Stimulated activated CD8-positive, alpha-beta memory T cell treated with anti-CD3 and anti-CD28 coated beads, Interleukin-4, amount 100 ng/mL, for 48 hours (primary cell): ENCODE results near the gene NXPH1.
A peak's percentile ranks its signal among the peaks of the same experiment; 100 is the strongest.
"Not testable (repeated sequence)": the region's sequence is repeated elsewhere in the genome, so short reads cannot be mapped to it uniquely, and the experiment has no call there.

Experiments
- DNase-seq: peaks from one replicate; pipeline ENCODE4 v3.0.0-alpha.2; 2020

NXPH1 gene

GRCh38 chr7:8612584-8612983 lies 179.2 kb downstream of the NXPH1 start:
- DNase-seq = no peak

- DNase-seq = no peak
Observed at GRCh38 chr7:8613191-8613590, 179.8 kb downstream of the NXPH1 start.

GRCh38 chr7:8615019-8615418 lies 181.6 kb downstream of the NXPH1 start:
- no peak for DNase-seq

- DNase-seq = no peak
Observed at GRCh38 chr7:8618441-8619070, 185.1 kb downstream of the NXPH1 start.

- DNase-seq = no peak
Observed at GRCh38 chr7:8620169-8620568, 186.8 kb downstream of the NXPH1 start.

GRCh38 chr7:8625612-8626011 lies 192.2 kb downstream of the NXPH1 start:
- DNase-seq = no peak

- no peak for DNase-seq
Observed at GRCh38 chr7:8627325-8627724, 193.9 kb downstream of the NXPH1 start.

GRCh38 chr7:8628656-8629055 lies 195.2 kb downstream of the NXPH1 start:
- DNase-seq = no peak

GRCh38 chr7:8629504-8629903 lies 196.1 kb downstream of the NXPH1 start:
- DNase-seq = no peak

GRCh38 chr7:8637322-8637721 lies 203.9 kb downstream of the NXPH1 start:
- no peak for DNase-seq

GRCh38 chr7:8638076-8638475 lies 204.7 kb downstream of the NXPH1 start:
- DNase-seq = no peak

- DNase-seq = no peak
Observed at GRCh38 chr7:8639668-8640067, 206.3 kb downstream of the NXPH1 start.

- DNase-seq = no peak
Observed at GRCh38 chr7:8640671-8641070, 207.3 kb downstream of the NXPH1 start.

GRCh38 chr7:8668627-8669500 lies 235.5 kb downstream of the NXPH1 start:
- DNase-seq = no peak

- DNase-seq = no peak
Observed at GRCh38 chr7:8669501-8669851, 236.1 kb downstream of the NXPH1 start.

GRCh38 chr7:8684426-8684825 lies 251.0 kb downstream of the NXPH1 start:
- DNase-seq = no peak

GRCh38 chr7:8699875-8700624 lies 266.6 kb downstream of the NXPH1 start:
- no peak for DNase-seq

- no peak for DNase-seq
Observed at GRCh38 chr7:8702807-8703206, 269.4 kb downstream of the NXPH1 start.

- no peak for DNase-seq
Observed at GRCh38 chr7:8710124-8710523, 276.7 kb downstream of the NXPH1 start.

- no peak for DNase-seq
Observed at GRCh38 chr7:8714791-8715190, 281.4 kb downstream of the NXPH1 start.

GRCh38 chr7:8719102-8719501 lies 285.7 kb downstream of the NXPH1 start:
- no peak for DNase-seq

GRCh38 chr7:8724080-8724718 lies 290.8 kb downstream of the NXPH1 start:
- peak; percentile 42 for DNase-seq

- not testable (repeated sequence) for DNase-seq
Observed at GRCh38 chr7:8731756-8732155, 298.3 kb downstream of the NXPH1 start.
